GM12801 (cell line): ENCODE data around the gene AOPEP.

Experiments
- CTCF ChIP-seq: IDR thresholded peaks from one replicate; pipeline ENCODE4 v1.5.1; 2011; ENCODE audit warnings: control low read depth; ENCODE audit not compliant: insufficient read length; ENCODE audit errors: extremely low read depth

AOPEP gene

DNA sequence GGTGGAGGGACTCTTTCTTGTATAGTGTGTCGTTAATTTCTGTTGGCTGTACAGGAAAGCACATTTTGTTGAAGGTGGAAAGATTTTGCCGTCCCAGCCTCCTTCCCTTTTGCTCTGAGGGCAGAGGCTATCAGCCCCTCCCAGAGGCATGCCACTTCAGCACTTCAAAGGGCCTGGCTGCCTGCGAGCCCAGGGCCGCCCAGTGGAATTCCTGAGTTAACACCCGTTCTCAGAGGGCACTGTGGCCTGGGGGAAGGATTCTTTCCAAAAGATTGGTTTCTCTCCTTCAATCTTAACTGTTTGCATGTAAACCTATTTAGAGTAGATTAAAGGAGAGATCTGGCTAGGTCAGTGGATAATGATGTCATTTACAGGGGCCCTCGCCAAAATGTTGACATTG is 352.4 kb downstream of the AOPEP start:
- no peak for TF ChIP-seq CTCF

DNA sequence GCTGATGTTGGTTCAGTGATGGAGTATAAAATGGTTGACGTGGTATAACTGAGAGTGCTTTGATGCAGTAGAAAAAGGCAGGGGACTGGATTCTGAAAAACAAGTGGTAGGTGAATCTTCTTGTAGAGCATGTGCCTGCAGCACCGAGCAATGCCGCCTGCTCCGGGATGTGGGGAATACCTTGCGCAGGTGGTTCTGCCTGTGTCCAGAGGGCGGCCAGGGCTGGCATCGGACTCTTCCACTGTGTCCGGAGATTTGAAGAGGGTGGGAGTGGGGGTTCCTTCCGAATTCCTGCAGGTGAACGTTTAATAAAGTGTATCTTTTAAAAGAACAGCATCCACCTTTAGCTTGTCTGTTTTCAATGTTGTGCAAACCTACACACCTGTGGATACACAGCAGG is 353.0 kb downstream of the AOPEP start:
- TF ChIP-seq CTCF: no peak

DNA sequence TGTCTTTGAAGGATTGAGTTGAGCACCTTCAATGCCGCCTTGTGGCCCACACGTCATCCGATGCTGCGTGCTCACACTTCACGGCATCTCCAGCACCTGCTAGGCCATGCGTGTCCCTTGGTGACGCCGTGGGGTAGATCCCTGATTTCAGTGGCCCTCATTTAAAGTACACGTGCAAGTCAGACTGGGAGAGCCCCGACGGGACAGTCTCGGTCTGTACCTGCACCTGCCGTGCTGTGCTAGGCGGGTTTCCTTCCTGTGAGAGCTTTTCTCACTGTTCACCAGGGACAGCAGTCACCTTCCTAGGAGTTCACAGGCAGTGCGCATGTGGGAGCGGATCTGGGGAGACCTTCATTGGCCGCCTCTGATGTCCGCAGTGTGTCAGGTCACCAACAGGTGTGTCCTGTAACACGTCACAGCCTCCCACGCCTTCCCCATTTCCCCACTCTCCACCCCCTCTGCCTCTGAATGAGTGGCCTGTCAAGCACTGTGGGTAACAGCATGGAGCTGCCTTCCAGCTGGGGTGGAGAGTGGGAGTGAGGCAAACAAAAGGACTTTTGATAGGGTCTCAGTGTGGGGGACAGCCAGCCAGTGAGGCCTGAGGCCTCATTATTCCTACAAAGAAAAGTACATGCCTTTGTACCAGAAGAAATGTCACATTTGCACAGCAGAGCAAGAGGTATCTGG is 354.6 kb downstream of the AOPEP start:
- no peak for TF ChIP-seq CTCF

DNA sequence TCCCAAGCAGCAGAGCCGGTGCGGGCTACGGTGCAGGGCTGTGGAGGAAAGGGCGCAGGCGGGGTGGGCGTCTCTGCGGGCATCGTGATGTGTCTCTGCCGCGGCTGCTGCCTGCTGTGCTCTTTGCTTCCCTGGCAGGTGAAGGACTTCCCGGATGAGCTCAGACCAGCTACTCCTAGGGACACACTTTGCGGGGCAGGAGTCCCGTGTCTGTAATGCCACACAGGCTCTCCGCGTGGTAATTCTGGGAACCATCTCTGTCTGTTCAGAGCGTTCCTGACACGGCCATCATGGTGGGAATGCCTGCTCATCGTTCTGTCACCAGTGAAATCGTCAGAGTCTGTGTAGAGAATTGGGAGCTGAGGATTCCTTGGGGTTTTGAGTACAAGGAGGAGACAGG is 355.5 kb downstream of the AOPEP start:
- TF ChIP-seq CTCF: no peak

- TF ChIP-seq CTCF: no peak
These were observed 356.0 kb downstream of the AOPEP start for GRCh38 chr9:95082401-95083084.

DNA sequence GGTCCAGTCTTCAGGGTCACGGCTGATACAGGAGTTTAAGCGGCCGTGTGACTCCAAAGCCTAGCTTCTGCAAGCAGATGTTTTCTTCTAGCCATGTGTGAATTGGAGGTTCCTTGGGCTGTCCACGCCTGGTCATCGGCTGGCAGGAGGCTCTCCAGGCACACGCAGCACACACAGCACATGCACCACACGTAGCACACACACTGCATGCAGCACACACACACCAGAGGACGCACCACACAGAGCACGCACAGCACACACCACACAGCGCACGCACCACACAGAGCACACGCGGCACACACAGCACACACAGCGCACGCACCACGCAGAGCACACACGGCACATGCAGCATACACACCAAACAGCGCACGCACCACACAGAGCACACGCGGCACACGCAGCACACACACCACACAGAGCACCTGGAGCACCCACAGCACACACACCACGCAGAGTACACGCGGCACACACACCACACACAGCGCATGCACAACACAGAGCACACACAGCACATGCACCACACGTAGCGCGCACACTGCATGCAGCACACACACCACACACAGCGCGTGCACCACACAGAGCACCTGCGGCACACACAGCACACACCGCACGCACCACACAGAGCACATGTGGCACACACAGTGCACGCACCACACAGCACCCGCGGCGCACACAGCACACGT is 356.7 kb downstream of the AOPEP start:
- no peak for TF ChIP-seq CTCF

- TF ChIP-seq CTCF: no peak
These were observed 357.9 kb downstream of the AOPEP start for GRCh38 chr9:95084254-95084934.
